MG63 (cell line): ENCODE data around the gene ASAP3. TPM values are rescaled to one million over a fixed set of nuclear protein-coding genes. Genes with fewer than 3 reads are reported as not detected.

Experiments used
- DNase-seq: peaks from one replicate; pipeline ENCODE4 v3.0.0-alpha.2; 2020
- H3K27me3 ChIP-seq: fragments of 250-450 bp; sonication (Bioruptor Pico); 2 replicates; pipeline ENCODE4 v1.5.1; 2020; ENCODE audit warnings: mild to moderate bottlenecking, moderate library complexity
- H3K36me3 ChIP-seq: fragments of 250-450 bp; sonication (Bioruptor Pico); 2 replicates; pipeline ENCODE4 v1.5.1; 2020; ENCODE audit warnings: mild to moderate bottlenecking, moderate library complexity
- H3K4me3 ChIP-seq: fragments of 250-450 bp; sonication (Bioruptor Pico); 2 replicates; pipeline ENCODE4 v1.5.1; 2020; ENCODE audit warnings: mild to moderate bottlenecking, moderate library complexity
- H3K9me3 ChIP-seq: fragments of 250-450 bp; sonication (Bioruptor Pico); 2 replicates; pipeline ENCODE4 v1.5.1; 2020; ENCODE audit warnings: mild to moderate bottlenecking, moderate library complexity
- total RNA-seq: library from RNA; depleted of rRNA; stranded (reverse); fragments of >200 nt; shearing (Covaris generic); gene quantifications from 2 replicates; pipeline ENCODE4 v1.2.3, GENCODE V29; 2014; ENCODE audit warnings: low replicate concordance

The ASAP3 gene
- total RNA-seq, 1 experiment from 2014 or later, result 8.4 TPM

DNA sequence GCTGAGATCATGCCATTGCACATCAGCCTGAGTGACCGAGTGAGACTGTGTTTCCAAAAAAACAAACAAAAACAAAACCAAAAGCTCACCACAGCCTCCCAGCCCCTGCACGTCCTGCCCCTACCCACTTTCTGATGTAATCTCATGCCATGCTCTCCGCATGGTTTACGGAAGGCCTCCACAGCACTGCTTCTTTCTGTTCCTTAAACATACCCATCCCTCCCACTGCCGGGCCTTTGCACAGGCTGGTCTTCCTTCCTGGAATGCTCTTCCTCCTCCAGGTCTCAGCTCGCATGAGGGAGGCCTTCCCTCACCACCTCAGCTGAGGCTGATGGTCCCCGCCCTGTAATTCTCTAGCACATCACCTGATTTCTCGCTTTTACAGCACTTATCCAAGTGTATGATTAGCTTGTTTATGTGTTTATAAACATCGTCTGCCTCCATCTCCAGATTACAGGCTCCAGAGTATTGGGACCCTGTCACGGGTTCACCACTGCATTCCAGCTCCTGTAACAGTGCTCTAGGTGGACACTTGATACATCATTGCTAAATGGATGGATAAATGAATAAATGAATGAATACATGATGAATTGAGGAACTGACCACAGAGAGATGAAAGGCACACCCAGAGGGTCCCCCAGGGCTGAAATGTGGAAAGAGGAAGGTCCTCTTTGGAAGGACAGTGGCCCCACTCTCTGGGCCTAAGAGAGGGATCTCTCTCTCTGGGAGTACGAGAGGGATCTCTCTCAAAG lies 81.5 kb downstream of the ASAP3 start:
- Histone ChIP-seq H3K27me3 (no peaks in the 10 kb centered on the region), H3K36me3 (no peaks in the 10 kb centered on the region), H3K9me3 (no peaks in the 10 kb centered on the region), H3K4me3 (no peak overlapping the region)
- no peak for DNase-seq

DNA sequence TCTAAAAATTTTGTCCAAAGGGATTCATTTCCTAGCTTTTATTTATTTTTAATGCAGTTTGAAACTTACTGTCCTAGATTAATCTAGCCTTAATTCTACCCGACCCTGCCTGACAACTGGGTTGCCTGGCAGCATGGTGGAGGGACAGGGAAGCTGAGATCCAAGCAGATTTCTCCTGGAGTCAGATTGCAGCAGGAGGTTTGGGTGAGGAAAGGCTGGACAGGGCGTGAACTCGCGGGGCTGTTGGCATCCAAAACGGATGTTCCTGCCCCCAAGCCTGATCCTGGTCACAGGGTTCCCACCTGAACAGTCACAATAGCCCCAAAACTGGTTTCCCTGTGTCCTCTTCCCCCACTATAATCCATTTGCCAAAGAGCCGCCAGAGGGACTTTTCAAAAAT lies 82.7 kb downstream of the ASAP3 start:
- no peaks in the 10 kb centered on the region for H3K27me3 ChIP-seq
- no peak overlapping the region for H3K4me3 ChIP-seq
- no peak for DNase-seq
- H3K9me3 ChIP-seq, result no peaks in the 10 kb centered on the region
- H3K36me3 ChIP-seq, result no peaks in the 10 kb centered on the region

- Histone ChIP-seq H3K4me3 (no peak overlapping the region), H3K27me3 (no peaks in the 10 kb centered on the region), H3K36me3 (no peaks in the 10 kb centered on the region), H3K9me3 (no peaks in the 10 kb centered on the region)
- DNase-seq, result peak; percentile 27
Measured at GRCh38 chr1:23400324-23401114, 83.5 kb downstream of the ASAP3 start.

GRCh38 chr1:23399229-23399628 lies 84.8 kb downstream of the ASAP3 start:
- no peak for DNase-seq
- H3K36me3 ChIP-seq, result no peaks in the 10 kb centered on the region
- no peak overlapping the region for H3K4me3 ChIP-seq
- no peaks in the 10 kb centered on the region for H3K27me3 ChIP-seq
- H3K9me3 ChIP-seq, result no peaks in the 10 kb centered on the region

DNA sequence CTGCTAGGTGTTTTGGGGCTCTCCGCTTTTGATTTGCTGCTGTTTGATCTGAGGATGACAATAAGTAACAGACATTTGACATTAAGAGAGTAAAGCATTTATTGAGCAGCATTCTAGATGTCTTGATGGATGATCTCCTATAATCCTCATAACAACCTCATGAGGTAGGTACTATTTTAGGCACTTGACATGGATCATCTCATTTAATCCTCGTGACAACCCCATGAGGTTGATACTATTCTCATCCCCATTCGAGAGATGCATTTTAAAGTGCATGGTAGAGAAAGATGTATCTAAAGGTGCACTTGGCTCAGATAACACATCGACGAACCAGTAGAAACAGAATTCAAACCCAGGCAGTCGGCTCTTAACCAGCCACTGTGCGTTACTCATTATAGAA lies 86.1 kb downstream of the ASAP3 start:
- Histone ChIP-seq H3K36me3 (no peaks in the 10 kb centered on the region), H3K4me3 (no peak overlapping the region), H3K27me3 (no peaks in the 10 kb centered on the region), H3K9me3 (no peaks in the 10 kb centered on the region)
- DNase-seq, result no peak

DNA sequence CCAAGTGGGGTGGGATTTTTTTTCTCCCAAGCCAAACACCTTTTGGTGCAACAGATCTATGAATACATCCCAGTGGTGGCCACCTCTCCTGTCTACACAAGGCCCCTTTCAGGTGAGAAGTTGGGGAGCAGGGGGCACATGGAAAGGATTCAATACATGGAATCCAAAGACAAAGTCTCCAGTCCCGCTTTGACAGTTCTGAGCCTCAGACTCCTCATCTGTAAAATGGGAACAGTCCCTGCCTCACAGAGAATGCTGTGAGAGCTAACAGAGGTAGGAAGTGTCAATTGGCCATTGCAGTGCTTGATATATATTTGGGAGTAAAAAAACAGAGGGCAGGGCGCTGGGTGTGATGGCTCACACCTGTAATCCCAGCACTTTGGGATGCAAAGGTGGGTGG lies 87.6 kb downstream of the ASAP3 start:
- Histone ChIP-seq H3K9me3 (no peaks in the 10 kb centered on the region), H3K36me3 (no peaks in the 10 kb centered on the region), H3K27me3 (no peaks in the 10 kb centered on the region), H3K4me3 (no peak overlapping the region)
- DNase-seq, result no peak

DNA sequence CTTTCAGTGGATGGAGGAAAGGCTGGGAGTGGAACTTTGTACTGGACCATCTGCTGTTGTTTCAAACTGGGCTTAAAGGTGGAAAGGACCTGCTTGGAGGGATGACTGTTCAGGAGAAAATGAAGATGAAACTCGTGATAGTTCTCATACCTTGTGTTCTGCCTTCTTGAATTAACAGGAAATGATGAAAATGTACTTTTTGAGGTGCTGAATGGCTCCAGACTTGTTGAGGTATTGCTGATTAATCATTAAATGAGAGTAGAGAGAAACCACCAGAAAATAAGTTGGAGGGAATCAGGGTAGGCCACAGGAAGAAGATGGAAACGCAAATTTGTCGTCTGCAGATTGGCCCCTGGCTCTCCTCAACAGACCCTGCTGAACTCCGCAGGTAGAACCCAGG lies 88.1 kb downstream of the ASAP3 start:
- Histone ChIP-seq H3K36me3 (no peaks in the 10 kb centered on the region), H3K9me3 (no peaks in the 10 kb centered on the region), H3K27me3 (no peaks in the 10 kb centered on the region), H3K4me3 (no peak overlapping the region)
- no peak for DNase-seq

- no peaks in the 10 kb centered on the region for H3K36me3 ChIP-seq
- no peaks in the 10 kb centered on the region for H3K27me3 ChIP-seq
- H3K4me3 ChIP-seq, result no peak overlapping the region
- H3K9me3 ChIP-seq, result no peaks in the 10 kb centered on the region
- no peak for DNase-seq
Measured at GRCh38 chr1:23395154-23395724, 88.7 kb downstream of the ASAP3 start.

GRCh38 chr1:23394684-23395083 lies 89.3 kb downstream of the ASAP3 start:
- H3K9me3 ChIP-seq, result no peaks in the 10 kb centered on the region
- H3K27me3 ChIP-seq, result no peaks in the 10 kb centered on the region
- no peaks in the 10 kb centered on the region for H3K36me3 ChIP-seq
- DNase-seq, result peak; percentile 87
- H3K4me3 ChIP-seq, result no peak overlapping the region

DNA sequence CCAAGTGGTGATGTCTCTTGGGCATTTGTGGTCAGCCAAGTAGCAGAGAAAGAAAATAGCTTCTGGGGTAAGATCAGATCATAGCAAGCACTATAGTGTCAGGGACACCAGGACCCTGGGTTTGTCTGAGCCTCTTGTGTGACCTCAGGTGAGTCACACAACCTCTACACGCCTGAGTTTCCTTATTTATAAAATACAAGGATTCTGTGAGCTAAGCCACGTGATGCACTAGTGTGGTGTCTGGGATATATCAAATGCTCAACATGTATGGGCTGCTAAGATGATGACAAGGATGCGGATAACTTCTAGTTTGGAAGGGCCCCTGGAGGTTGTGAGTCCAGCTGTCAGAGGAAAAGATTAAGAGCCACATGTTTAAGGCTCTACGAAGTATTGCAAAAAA lies 89.8 kb downstream of the ASAP3 start:
- H3K27me3 ChIP-seq, result no peaks in the 10 kb centered on the region
- no peak overlapping the region for H3K4me3 ChIP-seq
- no peaks in the 10 kb centered on the region for H3K9me3 ChIP-seq
- H3K36me3 ChIP-seq, result no peaks in the 10 kb centered on the region
- peak; percentile 42 for DNase-seq

DNA sequence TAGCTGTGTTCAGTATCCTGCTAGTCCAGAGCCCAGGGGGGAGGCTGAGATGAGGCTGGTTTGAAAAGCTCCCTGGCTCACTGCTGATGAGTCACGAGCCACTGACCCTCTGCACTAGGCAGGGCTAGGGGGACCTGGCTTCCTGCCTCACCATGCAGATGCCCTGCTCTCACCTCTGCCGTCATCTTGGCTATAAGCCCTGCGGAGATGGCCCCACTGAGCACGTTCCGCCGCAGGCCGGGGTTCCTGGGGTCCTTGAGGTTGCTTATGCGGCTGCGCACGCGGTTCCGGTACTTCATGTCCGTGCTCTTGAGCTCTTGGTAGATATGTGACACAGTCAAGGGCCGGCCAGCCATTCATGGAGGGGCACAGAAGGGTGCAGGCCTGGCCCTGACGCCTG lies 90.3 kb downstream of the ASAP3 start:
- Histone ChIP-seq H3K9me3 (no peaks in the 10 kb centered on the region), H3K36me3 (no peaks in the 10 kb centered on the region), H3K4me3 (no peak overlapping the region), H3K27me3 (no peaks in the 10 kb centered on the region)
- DNase-seq, result peak; percentile 84

- Histone ChIP-seq H3K4me3 (no peak overlapping the region), H3K36me3 (no peaks in the 10 kb centered on the region), H3K9me3 (no peaks in the 10 kb centered on the region), H3K27me3 (no peaks in the 10 kb centered on the region)
- DNase-seq, result no peak
Measured at GRCh38 chr1:23392125-23392855, 91.7 kb downstream of the ASAP3 start.

- H3K9me3 ChIP-seq, result no peaks in the 10 kb centered on the region
- no peaks in the 10 kb centered on the region for H3K27me3 ChIP-seq
- H3K36me3 ChIP-seq, result no peaks in the 10 kb centered on the region
- DNase-seq, result no peak
- no peak overlapping the region for H3K4me3 ChIP-seq
Measured at GRCh38 chr1:23389837-23390321, 94.1 kb downstream of the ASAP3 start.

GRCh38 chr1:23387494-23387893 lies 96.5 kb downstream of the ASAP3 start:
- Histone ChIP-seq H3K36me3 (no peaks in the 10 kb centered on the region), H3K9me3 (no peaks in the 10 kb centered on the region), H3K4me3 (no peak overlapping the region), H3K27me3 (no peaks in the 10 kb centered on the region)
- DNase-seq, result no peak

GRCh38 chr1:23385119-23385621 lies 98.8 kb downstream of the ASAP3 start:
- H3K27me3 ChIP-seq, result no peaks in the 10 kb centered on the region
- no peak for DNase-seq

GRCh38 chr1:23384312-23385058 lies 99.5 kb downstream of the ASAP3 start:
- no peaks in the 10 kb centered on the region for H3K9me3 ChIP-seq
- H3K36me3 ChIP-seq, result no peaks in the 10 kb centered on the region
- H3K4me3 ChIP-seq, result no peak overlapping the region
- peak; percentile 27 for DNase-seq
- H3K27me3 ChIP-seq, result no peaks in the 10 kb centered on the region

More at GRCh38 chr1:23385119-23385621, 98.8 kb downstream of the ASAP3 start:
- Histone ChIP-seq H3K9me3 (no peaks in the 10 kb centered on the region), H3K4me3 (no peak overlapping the region), H3K36me3 (no peaks in the 10 kb centered on the region)
